Activated CD8-positive, alpha-beta memory T cell treated with anti-CD3 and anti-CD28 coated beads, Interleukin-2, amount 50 U/mL, for 24 hours (primary cell): Measurements from ENCODE around the gene LY6G6F.
"Not testable (repeated sequence)": the region's sequence is repeated elsewhere in the genome, so short reads cannot be mapped to it uniquely, and the experiment has no call there.

Experiments
- DNase-seq: peaks from one replicate; pipeline ENCODE4 v3.0.0-alpha.2; 2020; ENCODE audit errors: extremely low read depth

Gene LY6G6F

GRCh38 chr6:31702405-31702818, 4.3 kb upstream of the LY6G6F start:
- no peak for DNase-seq

GRCh38 chr6:31702819-31703716, 3.6 kb upstream of the LY6G6F start, which contains the start of gene ABHD16A:
ABHD16A (minus strand) TSS chr6:31703324; CDS start chr6:31703281, 43 bp downstream.
- peak; percentile 94 for DNase-seq

GRCh38 chr6:31705931-31706330, 735 bp upstream of the LY6G6F start:
- DNase-seq, result no peak

GRCh38 chr6:31707701-31708100, 1.0 kb downstream of the LY6G6F start:
- no peak for DNase-seq

- DNase-seq, result no peak
Observed at GRCh38 chr6:31708224-31708623, 1.6 kb downstream of the LY6G6F start.

- not testable (repeated sequence) for DNase-seq
Observed at GRCh38 chr6:31709157-31709556, 2.5 kb downstream of the LY6G6F start.

GRCh38 chr6:31710523-31711219, 4.0 kb downstream of the LY6G6F start:
- no peak for DNase-seq

GRCh38 chr6:31711233-31711632, 4.6 kb downstream of the LY6G6F start:
- no peak for DNase-seq

- no peak for DNase-seq
Observed at GRCh38 chr6:31712296-31712695, 5.6 kb downstream of the LY6G6F start.

GRCh38 chr6:31713465-31713864, 6.8 kb downstream of the LY6G6F start:
- DNase-seq, result no peak

- DNase-seq, result no peak
Observed at GRCh38 chr6:31713991-31714684, 7.5 kb downstream of the LY6G6F start.

GRCh38 chr6:31715022-31715958, 8.6 kb downstream of the LY6G6F start, which contains the start of gene LY6G6D:
LY6G6D (plus strand) TSS chr6:31715348; CDS start chr6:31715356, 8 bp downstream.
- DNase-seq, result no peak

GRCh38 chr6:31717499-31718222, 11.0 kb downstream of the LY6G6F start:
- DNase-seq, result no peak

GRCh38 chr6:31718265-31718664, 11.6 kb downstream of the LY6G6F start:
- DNase-seq, result no peak

GRCh38 chr6:31719001-31719400, 12.3 kb downstream of the LY6G6F start:
- DNase-seq, result no peak

GRCh38 chr6:31720196-31720770, 13.6 kb downstream of the LY6G6F start:
- no peak for DNase-seq

GRCh38 chr6:31721351-31722020, 14.8 kb downstream of the LY6G6F start, which contains the start of gene LY6G6C:
LY6G6C (minus strand) TSS chr6:31721746; CDS start chr6:31721679, 67 bp downstream.
- DNase-seq, result no peak

GRCh38 chr6:31722173-31722572, 15.5 kb downstream of the LY6G6F start:
- DNase-seq, result no peak

- no peak for DNase-seq
Observed at GRCh38 chr6:31723245-31723979, 16.7 kb downstream of the LY6G6F start, which contains the start of gene MPIG6B. MPIG6B (plus strand) TSS chr6:31723373; CDS start chr6:31723384, 11 bp downstream.
